HG03025 (cell line): ENCODE results near the gene ELOA.

Source experiments
- ATAC-seq: cut with Tn5 transposase; IDR thresholded peaks from one replicate; pipeline ENCODE4 v1.9.1; 2021; ENCODE audit warnings: mild to moderate bottlenecking, moderate library complexity; ENCODE audit not compliant: unreplicated experiment, low FRiP score

The ELOA gene

DNA sequence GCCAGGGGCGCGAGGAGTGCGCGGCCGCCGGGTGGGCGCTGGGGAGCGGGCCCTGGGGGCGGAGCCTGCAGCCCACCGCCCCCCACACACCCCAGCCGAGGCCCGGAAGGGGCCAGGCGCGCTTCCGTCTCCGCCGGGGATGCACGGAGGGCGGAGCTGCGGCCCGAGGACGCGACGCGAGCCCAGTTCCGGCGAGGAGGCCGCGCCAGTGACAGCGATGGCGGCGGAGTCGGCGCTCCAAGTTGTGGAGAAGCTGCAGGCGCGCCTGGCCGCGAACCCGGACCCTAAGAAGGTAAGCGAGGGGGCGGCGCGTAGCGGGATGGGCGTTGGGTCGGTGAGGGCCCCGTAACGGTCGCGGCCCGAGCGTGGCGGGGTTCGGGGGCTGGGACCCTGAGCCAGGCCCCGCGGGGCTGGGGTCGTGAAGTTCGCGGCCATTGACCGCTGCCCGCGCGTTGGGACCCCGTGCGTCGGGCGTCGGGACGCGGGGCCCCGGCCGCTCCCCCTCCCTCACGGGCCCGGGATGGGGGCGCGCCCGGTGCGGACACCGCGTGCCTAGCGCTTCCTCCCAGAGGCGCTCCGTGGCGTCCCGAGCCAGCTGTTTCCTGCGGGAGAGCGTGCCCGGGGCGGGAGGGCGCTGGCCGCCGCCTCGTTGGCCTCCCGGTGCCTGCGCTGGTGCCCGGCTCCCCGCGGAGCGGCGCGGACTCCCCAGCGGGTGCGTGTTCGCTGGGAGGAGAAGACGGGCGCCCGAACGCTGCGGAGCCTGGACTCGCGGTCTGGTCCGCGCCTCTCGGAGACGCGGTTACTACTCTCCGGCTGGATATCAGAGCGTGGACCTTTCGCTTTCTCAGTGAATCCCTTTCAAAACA is at the start of gene ELOA:
Gene ELOA, plus strand, starts transcription at position 185 of the 866 bp plus-strand sequence. Its CDS starts 33 bp downstream, at position 218.
- peak; percentile 61 for ATAC-seq

- ATAC-seq = no peak
Measured at GRCh38 chr1:23693599-23693998, 49.7 kb upstream of the ELOA start.

- no peak for ATAC-seq
Measured at GRCh38 chr1:23694371-23694770, 48.9 kb upstream of the ELOA start.

- ATAC-seq = no peak
Measured at GRCh38 chr1:23695667-23696066, 47.6 kb upstream of the ELOA start.

DNA sequence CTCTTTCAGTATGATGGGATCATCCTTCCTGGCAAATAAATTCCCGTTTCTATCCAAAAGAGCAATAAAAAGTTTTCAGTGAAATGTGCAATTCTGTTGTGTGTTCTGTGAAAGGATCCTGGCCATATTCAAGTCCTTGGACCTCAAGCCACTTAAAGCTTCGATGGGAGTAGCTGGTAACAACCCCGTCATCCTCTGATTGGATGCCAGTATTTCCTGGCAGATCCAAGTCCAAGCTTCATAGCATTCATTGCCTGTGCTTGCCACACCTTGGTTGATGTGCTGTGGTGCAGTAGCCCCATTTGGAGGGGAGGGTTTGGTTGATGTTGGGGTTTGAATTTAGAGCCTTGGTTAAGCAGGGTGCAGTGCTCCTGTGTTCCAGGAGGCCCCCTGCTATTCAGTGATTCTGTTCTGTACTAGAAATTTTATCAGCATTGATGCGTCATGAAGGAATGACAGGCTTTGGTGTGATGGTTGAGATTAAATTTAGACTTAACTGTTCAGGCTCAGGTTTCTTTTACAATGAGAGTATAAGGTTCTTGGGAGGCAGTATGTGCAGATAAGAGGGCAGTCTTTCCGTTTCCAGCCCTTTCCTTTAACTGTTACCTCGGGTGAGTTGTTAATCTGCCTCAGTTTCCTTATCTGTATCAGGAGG is 46.8 kb upstream of the ELOA start:
- ATAC-seq = no peak

- ATAC-seq = no peak
Measured at GRCh38 chr1:23698466-23698865, 44.8 kb upstream of the ELOA start.

DNA sequence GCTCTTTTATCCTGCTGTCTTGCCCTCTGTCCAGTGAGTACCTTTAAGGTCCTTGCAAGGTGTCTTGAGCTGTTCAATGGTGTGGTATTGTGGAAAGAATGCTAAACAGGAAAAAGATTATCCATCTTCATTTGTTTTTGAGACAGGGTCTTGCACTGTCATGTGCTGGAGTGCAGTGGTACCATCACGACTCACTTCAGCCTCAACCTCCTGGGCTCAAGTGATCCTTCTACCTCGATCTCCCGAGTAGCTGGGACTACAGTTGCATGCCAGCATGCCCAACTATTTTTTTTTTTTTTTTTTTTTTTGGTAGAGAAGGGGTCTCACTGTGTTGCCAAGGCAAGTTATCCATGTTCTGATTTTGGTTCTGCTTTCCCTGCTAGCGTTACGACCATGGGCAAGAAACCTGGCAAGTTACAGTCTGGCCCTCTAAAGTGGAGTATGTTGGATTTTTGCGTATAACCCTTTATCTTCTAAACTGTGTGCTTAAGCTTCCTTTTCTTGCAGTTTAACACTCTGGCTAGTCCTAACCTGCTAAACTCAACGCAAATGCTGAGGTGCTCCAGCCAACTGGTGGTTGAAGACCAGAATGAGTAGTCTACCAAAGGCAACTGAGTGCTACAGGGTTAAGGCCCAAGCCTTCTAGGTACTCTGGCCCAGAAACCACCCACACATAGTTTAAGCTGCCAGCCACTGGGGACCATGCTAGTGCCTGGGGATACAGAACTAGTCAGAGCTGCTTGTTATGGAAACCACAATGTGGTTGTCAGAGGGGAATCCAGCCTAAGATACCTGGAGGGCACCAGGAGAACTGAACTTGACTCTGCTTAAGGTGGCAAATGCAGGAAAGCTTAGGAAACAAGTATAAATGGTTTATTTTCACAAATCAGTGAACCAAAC is 43.7 kb upstream of the ELOA start:
- ATAC-seq = no peak

- no peak for ATAC-seq
Measured at GRCh38 chr1:23701310-23701709, 42.0 kb upstream of the ELOA start.

GRCh38 chr1:23701996-23702395 is 41.3 kb upstream of the ELOA start:
- no peak for ATAC-seq

DNA sequence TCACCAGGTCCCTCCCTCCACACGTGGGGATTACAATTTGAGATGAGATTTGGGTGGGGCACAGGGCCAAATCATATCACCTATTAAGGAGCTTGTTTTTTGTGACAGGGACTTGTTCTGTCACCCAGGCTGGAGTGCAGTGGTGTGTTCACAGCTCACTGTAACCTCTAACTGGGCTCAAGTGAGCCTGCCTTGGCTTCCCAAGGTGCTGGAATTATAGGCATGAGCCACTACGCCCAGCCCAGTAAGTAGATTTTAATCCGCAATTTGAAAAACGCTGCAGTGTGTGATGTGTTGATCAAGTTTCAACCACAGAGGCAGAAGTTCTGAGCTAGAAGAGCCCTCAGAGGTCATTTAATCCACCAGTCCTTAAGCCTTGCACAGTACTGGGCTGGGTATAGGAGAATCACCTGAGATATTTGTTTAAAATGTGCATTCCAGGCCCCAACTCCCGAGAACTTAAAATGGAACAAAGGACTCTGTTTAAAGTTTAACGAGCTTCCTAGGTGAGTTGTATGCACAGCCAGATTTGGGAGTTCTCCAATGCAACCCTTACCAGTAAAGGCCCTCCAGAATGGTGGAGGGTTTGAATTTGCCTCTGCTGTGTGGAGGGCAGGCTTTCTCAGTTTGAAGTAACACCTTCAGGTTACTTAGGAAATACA is 38.3 kb upstream of the ELOA start:
- ATAC-seq = no peak

- no peak for ATAC-seq
Measured at GRCh38 chr1:23709229-23709628, 34.0 kb upstream of the ELOA start.

DNA sequence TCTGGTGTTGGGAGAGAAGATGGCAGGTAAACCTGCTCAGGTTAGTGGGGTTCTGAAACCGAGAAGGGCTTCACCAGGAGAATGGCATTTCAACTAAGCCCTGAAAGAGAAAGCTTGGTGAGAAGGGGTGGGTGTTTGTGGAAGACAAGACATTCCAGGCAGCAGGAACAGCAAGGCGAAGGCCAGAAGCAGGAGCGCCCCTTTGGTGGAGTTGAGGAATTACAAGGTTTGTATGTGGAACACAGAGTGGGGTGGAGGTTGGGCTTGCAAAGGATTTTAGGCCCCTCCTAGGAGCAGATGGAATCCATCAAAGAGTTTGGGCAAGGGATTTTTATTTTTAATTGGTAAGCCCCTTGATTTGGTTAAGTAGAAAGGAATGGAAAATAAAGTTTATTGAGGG is 24.8 kb upstream of the ELOA start:
- no peak for ATAC-seq

DNA sequence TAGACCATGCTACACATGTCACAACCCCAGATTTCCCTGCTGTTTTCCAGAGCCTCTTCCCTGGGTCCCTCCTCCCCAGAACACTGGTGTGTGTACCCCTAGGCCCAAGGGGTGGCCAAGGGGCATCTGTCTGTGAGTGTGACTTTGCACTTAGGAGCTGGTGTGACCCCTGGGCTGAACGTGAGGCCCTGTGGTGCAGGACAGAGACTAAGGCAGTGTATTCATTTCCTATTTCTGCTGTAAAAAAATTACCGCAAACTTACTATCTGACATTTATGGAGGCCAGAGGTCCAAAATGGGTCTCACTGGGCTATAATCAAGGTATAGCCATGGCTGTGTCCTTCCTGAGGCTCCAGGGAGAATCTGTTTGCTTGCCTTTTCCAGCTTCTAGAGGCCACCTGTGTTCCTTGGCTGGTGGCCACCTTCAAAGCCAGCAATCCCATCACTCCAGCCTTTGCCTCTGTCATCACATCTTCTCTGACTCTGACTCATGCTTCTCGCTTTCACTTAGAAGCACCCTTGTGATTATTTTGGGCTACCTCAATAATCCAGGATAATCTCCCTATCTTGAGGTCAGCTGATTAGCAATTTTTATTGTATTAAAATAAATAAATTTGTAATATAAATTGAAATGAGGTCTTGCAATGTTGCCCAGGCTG is 24.0 kb upstream of the ELOA start:
- ATAC-seq = no peak

- no peak for ATAC-seq
Measured at GRCh38 chr1:23720256-23720995, 22.8 kb upstream of the ELOA start.

DNA sequence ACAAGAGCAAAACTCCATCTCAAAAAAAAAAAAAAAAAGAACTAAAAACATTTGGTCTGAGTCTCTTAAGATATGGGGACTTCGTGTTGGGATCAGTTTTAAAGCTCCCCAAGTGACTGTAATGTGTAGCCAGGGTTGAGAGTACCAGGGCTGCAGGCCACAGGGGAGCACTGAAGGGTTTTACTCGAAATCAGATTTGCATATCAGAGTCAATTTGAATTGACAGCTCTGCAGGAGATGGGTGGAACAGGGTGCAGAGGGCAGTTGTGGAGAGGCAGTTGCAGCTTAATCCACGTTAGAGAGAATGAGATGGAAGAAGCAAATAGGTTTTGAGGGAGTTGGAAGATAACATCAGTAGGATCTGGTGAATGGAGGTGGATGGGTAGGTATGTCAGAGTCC is 20.6 kb upstream of the ELOA start:
- ATAC-seq = no peak

- no peak for ATAC-seq
Measured at GRCh38 chr1:23726686-23727085, 16.6 kb upstream of the ELOA start.

- no peak for ATAC-seq
Measured at GRCh38 chr1:23727362-23727811, 15.9 kb upstream of the ELOA start.

- no peak for ATAC-seq
Measured at GRCh38 chr1:23732363-23733224, 10.7 kb upstream of the ELOA start.
